NK-92 (cell line): ENCODE data around the gene FGF22.
"Not testable (repeated sequence)": the region's sequence is repeated elsewhere in the genome, so short reads cannot be mapped to it uniquely, and the experiment has no call there.

Source experiments
- DNase-seq: peaks from one replicate; lab custom pipeline; 2025; ENCODE audit not compliant: unreplicated experiment; lab: John Stamatoyannopoulos, UW

FGF22 gene

DNA sequence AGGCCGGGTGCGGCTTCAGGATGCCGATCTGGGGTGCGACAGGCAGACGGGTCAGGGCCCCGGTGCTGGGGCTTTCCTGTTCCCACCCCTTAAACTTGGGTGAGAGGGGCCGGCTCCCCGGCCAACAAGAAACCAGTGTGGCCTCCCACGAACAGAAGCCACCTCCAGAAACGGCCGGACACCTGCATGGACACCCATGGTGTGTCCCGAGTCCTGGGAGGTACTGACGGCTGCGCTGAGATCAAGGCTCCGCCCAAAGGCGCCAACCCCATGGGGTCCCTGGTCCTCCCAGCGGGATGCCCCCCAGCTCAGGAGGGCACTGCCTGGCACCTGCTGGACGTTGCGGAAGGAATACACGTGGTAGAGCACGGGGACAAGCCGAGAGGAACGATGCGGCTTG is 17.9 kb upstream of the FGF22 start:
- no peak for DNase-seq

DNA sequence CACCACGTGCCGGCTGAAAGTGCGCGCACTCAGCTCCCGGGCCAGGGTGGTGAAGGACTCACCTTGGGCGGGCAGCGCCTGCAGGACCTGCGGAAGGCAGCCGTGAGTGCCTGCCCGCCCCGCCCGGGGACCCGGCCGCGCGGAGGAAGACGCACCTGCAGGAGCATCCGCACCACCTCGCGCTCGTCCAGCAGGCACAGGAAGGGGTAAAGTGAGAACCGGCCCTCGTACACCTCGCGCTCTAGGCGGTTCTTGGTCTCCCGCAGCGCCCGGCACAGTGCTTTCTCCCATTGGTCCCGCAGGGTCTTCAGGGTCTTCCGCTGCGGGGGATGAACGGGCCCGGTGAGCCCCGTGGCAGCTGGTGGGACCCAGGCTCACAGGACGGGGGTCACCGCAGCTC is 17.0 kb upstream of the FGF22 start:
- no peak for DNase-seq

DNA sequence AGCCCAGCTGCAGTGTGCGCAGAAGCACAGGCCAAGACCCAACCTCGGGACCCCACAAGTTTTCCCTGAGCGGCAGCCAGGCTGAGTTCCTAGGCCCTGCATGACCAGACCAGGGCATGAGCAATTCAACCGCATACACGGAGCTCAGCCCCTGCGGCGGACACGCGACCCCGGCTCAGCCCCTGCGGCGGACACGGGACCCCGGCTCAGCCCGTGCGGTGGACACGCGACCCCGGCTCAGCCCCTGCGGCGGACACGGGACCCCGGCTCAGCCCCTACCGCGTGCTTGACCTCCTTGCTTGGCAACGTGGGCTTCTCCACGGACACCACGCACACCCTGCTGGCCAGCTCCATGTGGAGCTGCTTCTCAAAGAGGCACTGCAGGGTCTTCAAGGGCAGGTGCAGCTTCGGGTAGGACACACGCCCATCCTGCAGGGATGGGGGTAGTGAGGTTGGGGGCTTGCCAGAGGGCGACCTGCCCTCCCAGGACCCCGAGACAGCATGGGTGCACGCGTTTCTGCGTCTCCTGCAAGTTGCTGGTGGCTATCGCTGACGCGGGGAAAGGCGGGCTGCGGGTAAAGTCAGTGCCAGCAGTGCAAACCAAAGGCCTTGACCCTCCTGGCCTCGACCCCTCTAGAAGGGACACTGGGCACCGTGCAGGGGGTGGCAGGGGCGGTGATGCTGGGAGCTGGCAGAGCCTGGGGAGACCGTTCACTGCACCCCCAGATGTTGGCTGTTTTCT is 16.3 kb upstream of the FGF22 start:
- DNase-seq = no peak

DNA sequence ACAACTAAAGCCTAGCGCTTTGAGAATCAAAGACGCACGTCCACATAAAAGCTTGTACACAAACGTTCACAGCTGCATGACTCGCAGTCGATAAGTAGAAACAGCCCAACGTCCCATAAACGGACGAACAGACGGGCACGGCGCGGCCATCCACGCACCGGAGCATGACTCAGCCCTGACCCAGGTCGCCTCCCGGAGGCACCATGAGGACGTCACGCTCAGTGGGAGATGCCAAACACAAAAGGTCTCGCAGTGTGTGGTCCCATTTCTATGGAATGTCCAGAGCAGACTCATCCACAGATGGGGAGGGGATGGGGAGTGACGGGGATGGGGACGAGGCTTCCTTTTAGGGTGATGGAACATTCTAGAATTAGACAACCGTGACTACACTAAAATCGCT is 15.7 kb upstream of the FGF22 start:
- no peak for DNase-seq

DNA sequence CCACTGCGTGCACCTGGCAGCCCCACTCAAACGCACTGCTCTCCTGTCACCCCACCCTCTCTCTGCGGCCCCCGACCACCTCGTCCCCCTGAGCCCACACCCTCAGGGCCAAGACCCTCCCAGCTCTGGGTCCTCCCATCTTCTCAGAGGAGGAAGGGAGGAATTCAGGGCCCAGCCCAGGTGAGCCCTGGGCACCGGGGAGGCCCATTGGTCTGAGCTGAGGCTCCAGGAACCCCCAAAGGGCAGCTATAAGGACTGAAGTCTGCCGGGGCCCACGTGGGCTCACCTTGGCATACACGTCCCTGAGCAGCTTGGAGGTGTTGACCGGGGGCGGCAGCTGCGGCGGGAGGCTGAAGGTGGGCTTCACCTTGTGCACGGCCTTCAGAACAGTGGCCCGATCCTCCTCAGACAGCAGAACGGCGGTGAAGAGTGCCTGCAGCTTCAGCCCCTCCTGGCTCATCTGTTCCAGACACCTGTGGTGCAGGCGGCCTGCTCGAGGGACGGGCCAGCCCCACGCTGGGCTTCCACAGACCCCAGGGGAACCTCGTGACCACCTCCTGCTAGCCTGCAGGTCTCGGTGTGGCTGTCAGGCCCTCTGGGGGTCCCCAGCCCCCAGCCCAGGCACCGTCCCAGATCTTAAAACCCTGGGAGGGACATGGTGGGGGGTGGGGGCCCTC is 15.1 kb upstream of the FGF22 start:
- no peak for DNase-seq

DNA sequence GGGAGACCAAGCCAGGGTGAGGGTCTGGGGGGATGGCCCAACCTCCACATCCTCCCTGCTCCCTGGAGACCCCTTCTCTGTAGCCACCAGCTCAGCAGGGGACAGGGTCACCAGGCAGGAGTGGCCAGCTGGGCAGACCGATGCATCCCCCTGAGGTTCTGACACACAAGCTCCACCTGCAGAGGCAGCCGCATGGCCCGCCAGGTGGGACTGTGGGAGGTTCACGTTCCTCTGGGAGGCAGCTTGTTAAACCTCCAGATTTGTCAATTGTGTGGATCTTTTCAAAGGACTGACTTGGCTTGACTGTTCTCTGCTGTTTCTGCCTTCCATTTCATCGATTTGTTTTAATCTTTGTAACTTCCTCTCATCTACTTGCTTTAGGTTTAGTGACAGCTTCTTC is 14.4 kb upstream of the FGF22 start:
- no peak for DNase-seq

DNA sequence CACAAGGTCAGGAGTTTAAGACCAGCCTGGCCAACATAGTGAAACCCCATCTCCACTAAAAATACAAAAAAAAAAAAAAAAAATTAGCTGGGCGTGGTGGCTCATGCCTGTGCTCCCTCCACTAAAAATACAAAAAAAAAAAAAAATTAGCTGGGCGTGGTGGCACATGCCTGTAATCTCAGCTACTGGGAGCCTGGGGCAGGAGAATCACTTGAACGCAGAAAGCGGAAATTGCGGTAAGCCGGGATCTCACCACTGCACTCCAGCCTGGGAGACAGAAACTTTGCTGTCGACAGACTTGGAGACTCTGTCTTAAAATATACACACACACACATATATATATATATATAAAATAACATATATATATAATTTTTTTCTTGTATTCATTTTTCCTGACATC is 13.1 kb upstream of the FGF22 start:
- not testable (repeated sequence) for DNase-seq

DNA sequence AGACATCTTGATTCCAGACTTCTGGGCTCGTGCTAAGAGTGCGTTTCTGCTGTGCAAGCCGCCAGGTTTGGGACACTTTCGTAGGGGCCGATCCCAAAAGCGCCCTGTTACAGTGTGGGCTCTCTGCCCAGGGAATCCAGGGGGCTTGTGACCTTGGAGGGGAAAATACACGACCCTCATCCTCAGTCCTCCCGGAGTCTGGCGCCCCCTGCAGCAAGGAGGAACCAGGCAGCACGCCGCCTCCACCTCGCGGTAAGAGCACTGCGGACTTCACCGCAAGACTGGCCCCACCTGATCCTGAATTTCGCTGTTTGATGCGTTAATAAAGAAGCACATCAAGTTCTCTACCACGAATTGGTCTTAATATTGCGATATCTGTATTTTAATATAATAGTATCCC is 11.5 kb upstream of the FGF22 start:
- DNase-seq = no peak

DNA sequence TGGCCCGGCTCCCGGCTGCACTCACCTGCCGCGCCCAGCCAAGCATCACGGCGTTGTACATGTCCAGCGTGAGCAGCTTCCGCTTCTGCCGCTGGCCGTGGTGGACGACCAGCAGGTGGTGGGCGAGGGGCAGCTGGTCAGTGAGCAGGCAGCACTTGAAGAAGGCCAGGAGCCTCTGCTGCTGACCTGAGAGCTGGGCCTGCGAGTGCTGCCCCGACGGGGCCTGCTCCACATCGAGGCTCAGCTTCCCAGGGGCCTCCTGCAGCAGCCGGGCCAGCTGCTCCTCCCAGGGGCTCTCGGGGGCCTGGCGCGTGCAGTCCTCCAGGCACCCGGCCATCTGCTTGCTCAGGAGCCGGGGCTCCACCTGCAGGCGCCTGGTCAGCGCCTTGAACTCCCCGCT is 10.2 kb upstream of the FGF22 start:
- not testable (repeated sequence) for DNase-seq

DNA sequence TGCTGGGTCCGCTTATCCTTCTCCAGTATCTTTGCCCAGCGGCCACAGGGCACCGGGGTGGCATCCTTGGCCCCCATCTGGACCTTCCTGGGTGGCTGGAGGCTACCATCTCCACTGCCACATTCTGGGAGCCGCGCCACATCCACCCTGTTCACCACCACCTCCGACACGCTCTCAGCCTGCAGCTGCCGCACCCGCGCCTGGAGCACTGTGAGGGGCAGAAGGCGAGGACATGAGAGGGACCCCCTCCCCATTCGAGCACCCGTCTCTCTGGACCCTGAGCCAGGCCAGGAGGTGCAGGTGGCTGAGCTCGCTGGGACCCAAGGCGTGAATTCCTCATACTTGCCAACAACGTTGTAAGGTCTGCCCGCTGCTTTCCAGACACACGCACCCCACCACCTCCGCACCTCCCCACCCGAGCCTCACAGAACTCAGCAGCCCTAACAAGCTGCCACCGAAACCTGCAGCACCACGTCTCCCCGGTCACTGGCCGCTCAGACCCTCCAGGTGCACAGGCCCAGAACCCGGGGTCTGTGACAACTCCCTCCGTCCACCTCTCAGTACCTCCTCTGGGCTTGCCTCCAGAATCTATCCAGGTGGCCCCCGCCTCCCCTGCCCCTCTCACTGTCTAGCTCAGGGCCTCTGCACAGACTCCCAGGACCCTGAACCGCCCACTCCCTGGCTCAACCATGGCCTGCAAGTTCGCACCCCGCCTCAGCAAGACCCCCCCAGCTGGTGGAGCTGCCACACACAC is 9.5 kb upstream of the FGF22 start:
- DNase-seq = no peak

DNA sequence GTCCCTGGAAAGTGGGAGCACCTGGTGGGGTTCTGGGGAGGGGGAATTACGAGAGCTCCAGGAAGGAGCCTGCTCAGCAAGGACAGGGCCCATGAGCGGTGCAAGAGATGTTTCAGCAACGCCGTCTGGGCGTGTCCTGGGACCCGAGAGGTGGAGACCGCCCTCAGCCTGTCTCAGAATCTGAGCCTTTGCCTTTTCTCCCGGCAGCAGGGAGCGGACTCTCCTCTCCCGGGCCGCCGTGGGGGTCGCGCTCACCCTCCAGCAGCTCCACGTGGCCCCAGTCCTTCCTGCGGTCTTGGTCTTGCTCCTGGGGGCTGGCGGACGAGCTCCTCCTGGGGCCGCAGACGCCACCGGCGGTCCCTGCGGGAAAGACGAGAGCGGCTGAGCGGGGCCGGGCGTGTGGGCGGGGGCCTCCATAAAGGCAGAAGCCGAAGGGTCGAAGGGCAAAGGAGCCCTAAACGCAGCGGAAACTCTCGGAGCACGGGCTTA is 7.1 kb upstream of the FGF22 start:
- no peak for DNase-seq

DNA sequence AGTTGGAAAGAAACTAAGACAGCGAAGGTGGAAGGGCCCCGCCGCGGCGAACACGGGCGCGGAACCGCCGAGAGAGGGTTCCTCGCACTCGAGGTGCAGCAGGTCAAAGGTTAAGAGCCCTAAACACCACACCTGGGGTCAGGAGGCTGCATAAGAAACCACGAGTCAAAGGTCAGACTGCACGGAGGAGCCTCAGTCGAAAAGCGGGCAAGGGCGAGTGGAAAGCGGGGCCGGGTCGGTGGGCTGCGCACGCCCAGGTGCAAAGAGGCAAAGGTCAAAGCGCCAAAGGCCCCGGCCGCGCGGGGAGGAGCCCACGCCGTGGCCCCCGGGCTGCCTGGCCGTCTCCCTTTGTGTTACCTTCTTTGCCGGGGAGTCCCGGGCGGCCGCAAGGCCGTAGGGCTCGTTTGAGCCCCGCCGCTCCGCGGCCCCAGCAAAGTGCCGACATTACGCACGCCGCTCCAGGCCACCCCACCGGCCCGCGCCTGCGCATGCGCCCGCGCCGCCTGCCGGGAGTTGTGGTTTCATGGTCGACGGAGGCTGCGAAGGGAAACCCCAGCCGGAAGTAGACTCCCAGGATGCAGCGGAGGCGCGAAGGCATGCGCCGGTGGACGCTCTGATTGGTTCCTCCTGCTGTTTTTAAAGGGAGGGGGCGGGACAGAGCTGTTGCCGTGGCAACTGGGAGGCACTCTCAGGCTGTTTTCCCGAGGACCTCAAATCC is 6.5 kb upstream of the FGF22 start, which contains the start of gene POLRMT:
Gene POLRMT (minus strand): TSS at position 470 of the 718 bp plus-strand sequence. CDS start 25 bp downstream, at position 445.
- DNase-seq = peak; percentile 76

DNA sequence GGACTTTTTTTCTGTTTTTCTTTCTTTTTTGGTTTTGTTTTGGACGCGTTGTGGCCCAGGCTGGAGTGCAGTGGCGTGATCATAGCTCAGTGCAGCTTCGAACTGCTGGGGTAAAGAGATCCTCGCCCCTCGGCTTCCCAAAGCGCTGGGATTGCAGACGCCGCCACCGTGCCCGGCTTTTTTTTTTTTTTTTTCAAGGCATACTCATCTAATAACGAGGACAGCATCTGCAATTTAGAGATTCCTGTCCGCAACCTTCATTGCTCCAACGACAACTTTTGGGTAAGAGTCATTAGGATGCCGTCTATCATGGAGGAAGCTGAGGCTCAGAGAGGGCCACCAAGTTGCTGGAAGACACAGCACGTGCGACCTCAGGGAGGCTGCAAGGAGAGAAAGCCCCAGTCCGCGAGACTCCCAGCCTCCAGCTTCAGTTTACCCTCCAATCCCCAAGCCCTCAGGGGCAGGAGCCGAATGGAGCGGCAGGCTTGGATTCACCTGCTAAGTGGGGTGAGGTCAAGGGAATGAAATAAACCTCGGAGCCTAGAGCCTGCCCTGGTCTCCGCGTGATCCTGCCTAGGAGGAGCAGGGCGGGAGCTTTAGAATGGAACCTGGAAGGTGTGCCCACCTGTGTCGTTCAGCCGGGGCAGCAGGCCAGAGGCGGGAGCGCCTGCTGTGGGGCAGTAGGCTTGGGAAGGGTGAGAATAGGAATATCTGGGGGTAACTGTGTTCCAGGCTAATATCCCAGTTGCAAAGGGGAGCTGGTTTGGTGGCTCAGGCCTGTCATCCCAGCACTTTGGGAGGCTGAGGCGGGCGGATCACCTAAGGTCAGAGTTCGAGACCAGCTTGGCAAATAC is 5.7 kb upstream of the FGF22 start:
- no peak for DNase-seq

DNA sequence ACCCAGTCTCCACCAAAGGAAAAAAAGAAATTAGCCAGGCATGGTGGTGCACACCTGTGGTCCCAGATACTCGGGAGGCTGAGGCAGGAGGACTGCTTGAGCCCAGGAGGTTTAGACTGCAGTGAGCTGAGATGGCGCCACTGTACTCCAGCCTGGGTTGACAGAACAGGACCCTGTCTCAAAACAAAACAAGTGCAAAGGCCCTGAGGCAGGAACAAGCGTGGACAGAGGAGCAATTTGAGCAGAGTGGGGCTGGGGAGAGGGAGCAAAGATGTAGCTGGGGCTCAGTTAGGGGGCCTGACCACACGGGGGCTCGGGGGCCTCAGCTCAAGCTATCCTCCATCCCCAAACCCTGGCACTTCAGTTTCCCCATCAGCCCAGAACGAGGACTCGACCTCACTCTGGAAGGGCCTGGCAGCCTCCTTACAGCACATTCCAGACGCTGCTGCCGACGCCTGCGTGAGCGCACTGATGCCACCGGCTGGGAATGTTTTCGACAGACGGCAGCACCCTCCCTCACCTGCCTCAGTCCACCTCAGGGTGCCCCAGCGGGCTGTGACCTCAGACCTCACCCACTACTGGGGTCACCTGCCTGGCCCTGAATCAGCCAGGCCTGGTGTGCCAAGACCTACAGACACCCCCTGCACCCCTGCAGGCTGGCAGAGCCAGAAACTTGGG is 4.6 kb upstream of the FGF22 start:
- DNase-seq = no peak

DNA sequence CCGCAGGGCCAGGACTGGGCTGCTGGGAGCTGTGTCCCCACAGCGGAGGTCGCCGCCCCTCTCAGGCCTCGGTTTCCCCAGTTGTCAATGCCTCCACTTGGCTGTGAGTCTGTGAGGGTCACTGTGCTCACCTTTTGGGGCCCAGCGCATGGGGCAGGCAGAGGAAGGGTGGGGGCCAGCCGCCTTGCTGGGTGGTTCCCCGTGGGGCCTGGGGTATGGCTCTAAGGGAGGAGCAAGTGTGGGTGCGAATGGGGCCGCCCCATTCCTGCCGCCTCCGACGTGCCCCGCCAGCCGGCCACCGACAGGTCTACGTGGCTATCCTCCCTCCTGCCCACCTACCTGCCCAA is 800 bp upstream of the FGF22 start:
- DNase-seq = no peak

DNA sequence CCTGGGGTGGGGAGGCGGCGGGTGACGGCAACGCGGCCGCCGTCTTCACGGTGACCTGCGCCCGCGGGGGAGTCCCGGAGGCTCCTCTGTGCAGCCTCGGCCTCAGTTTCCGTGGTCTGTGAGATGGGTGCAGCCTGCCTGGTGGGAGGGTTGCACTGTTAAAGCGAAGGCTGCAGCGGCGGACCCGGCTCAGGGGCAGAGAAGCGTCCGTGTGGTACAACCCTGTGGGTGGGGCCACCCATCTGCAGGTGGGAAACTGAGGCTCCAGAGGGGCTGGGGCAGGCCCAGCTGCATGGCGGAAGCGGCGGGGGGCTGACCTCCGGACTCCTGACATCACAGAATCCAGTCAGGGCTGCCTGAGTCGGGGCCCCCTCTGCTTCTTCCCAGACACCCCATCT is 481 bp downstream of the FGF22 start:
- no peak for DNase-seq

DNA sequence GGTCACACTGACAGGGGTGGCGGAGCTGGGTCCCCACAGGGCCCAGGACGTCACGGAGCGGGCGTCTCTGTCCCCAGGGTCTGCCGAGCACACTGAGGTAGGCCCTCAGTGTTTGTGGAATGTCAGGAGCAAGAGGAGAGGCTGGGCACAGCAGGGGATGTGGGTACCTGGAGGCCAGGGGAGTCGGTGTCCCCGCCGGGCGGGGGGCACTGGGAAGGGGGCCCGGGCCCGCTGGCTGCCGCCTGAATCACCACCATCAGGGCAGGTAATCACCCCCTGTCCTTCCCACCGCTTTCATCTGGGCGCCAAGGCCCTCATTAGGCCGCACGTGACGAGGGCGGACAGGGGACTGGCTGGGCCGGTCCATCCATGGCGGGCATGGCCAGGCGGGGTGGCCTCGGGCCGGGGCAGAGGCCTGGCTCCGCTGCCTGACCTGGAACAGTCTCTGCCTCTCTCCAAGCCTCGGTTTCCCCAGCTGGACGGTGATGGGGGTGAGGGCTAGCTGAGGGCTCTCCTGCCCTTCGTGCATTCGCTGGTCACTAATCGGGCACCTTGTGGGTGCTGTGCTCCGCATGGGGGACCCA is 1.0 kb downstream of the FGF22 start:
- DNase-seq = no peak

DNA sequence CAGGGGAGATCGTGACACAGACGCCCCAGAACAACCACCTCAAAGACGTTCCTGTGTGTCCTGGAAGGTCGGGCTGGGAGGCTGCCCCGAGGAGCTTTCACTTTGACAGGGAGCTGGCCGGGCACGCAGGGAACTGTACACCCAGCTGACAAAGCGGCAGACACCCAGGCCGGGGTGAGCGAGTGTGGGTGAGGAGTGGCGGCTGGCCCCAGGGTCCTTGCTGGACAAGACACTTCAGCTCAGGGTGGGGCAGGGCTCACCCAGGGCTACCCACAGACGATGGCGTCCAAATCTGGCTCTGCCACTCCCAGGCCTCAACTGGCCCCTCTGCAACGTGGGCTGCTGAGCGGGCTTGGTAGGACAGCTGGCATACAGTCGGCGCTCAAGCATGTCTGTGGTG is 2.0 kb downstream of the FGF22 start:
- DNase-seq = no peak
